ENCODE results near the gene SECISBP2L.

The SECISBP2L gene

DNA sequence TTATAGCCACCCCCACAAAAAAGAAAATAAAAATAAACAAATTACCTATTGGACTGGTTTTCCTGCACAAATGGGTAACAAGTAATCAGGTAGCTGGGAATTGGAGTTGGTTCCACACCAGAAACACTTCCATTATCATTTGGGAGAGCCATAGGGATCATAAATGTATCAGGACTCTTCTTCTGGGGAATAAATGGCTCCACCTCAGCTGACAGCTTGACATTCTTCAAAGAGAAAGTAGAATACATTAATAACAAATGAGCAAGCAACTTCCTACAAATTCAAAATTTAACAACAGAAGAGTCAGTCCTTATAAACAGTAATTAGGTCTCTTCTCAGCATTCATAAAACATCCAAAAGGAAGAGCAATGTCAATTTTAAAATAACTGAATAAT is 8.7 kb downstream of the SECISBP2L start:
- no peak for DNase-seq (ENCODE audit: extremely low spot score)
- ChIA-PET CTCF (interaction anchor here (0.9 to 1.6 kb wide), 4 partner anchors 9 to 62 kb away, joined by 3 read pairs; partner anchors contain the start of gene SECISBP2L), POLR2A (no interaction called here)
- TF ChIP-seq, protein P1, sequence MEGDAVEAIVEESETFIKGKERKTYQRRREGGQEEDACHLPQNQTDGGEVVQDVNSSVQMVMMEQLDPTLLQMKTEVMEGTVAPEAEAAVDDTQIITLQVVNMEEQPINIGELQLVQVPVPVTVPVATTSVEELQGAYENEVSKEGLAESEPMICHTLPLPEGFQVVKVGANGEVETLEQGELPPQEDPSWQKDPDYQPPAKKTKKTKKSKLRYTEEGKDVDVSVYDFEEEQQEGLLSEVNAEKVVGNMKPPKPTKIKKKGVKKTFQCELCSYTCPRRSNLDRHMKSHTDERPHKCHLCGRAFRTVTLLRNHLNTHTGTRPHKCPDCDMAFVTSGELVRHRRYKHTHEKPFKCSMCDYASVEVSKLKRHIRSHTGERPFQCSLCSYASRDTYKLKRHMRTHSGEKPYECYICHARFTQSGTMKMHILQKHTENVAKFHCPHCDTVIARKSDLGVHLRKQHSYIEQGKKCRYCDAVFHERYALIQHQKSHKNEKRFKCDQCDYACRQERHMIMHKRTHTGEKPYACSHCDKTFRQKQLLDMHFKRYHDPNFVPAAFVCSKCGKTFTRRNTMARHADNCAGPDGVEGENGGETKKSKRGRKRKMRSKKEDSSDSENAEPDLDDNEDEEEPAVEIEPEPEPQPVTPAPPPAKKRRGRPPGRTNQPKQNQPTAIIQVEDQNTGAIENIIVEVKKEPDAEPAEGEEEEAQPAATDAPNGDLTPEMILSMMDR (IDR thresholded peaks at IDR 0.05; ENCODE audit: control extremely low read depth, extremely low read depth, low read depth, missing control alignments), result no peak

DNA sequence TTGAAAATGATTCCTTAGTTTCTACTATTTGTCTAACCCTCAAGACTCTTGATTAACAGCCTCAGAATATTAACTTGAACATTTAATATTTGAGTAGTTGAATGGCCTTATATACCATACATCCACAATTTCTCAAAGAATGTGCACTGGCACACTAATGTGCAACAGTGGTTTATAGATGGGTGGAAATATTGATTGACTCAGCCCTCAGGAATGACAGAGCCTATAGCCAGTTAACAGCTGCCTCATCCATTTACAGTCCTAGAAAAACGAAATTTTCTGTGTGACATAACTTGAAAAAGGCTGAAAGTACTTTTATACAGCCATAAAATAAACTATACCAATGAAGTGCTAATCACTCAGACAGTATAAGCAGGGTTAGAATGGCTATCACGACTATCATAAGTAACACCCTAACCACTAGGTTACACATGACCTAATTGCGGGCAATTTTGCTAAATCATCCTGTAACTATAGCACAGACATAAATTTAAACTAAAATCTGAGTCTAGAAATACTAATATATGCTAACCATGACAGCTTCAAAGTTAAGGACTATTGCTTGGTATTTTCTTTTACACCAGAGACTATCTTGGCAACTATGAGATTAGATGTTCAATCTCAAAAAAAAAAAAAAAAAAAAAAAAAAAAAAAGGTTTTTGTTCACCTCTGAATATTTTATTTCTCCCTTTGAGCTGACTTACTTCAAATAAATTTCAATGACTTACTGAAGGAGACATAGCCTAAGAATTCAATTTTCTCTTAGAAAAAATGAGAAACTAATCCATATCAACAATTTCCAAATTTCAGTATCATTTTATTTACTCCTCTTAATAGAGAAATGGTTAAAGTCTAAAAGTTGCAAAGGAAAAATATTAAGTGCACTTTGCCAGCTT is 9.3 kb downstream of the SECISBP2L start:
- ChIA-PET POLR2A (no interaction called here), CTCF (interaction anchor here (0.9 to 1.7 kb wide), 4 partner anchors 8 to 61 kb away, joined by 3 to 6 read pairs (median 3); partner anchors contain the start of gene SECISBP2L)
- no peak for DNase-seq (ENCODE audit: extremely low spot score)
- TF ChIP-seq, protein P1 (IDR thresholded peaks at IDR 0.05; ENCODE audit: control extremely low read depth, extremely low read depth, low read depth, missing control alignments), result no peak

DNA sequence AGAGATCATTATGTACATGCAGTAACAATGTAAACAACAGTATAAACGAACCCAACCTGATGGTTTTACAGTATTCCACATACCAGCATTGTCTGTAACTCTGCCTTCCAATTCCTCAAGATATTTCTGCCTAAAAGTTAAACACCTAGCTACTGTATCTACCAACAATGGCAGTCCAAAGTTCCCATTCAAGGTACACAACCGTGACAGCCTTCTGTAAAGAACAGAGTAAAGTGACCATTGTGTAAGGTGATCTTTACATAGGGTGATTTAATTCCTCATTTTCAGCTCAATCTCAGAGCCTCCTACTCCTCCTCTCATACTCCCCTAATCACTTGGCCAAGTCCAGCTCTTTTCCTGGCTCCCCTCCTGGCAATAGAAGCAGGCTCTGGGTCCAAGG is 10.4 kb downstream of the SECISBP2L start:
- no peak for DNase-seq (ENCODE audit: extremely low spot score)
- TF ChIP-seq, protein P1 (IDR thresholded peaks at IDR 0.05; ENCODE audit: control extremely low read depth, extremely low read depth, low read depth, missing control alignments), result no peak
- CTCF ChIA-PET, result interaction anchor here (1.6 to 1.7 kb wide), 2 partner anchors 9 to 60 kb away, joined by 3 to 6 read pairs; no protein-coding TSS in a partner anchor
- POLR2A ChIA-PET, result no interaction called here

DNA sequence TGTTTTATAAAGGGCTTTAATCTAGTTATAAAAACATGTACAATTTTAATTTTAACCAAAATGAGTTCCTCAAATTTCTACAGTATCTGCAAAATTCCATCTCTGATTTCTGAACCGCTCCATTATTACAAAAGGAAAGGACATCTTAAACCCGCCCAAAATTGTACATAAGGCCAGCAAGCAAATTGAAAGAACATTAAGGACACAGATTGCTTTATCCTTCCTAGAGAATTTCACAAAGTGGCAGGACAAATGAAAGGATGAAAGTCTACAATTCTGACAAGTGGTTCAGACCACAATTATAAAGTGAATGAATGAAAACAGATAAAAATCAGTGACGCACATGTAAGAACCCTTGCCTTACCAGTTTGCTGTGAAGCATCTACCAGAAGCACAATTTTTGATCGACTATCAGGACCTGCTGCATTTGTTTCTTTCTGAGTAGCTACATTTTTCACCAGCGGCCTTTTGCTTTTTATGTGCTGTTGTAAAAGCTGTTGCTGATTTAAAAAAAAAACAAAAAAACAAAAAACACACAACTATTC is 13.6 kb downstream of the SECISBP2L start:
- no peak for DNase-seq (ENCODE audit: extremely low spot score)
- POLR2A ChIA-PET, result no interaction called here
- TF ChIP-seq, protein P1 (IDR thresholded peaks at IDR 0.05; ENCODE audit: control extremely low read depth, extremely low read depth, low read depth, missing control alignments), result no peak
- CTCF ChIA-PET, result interaction anchor here (1.6 kb wide), 1 partner anchor 11 kb away, joined by 4 read pairs; no protein-coding TSS in a partner anchor

DNA sequence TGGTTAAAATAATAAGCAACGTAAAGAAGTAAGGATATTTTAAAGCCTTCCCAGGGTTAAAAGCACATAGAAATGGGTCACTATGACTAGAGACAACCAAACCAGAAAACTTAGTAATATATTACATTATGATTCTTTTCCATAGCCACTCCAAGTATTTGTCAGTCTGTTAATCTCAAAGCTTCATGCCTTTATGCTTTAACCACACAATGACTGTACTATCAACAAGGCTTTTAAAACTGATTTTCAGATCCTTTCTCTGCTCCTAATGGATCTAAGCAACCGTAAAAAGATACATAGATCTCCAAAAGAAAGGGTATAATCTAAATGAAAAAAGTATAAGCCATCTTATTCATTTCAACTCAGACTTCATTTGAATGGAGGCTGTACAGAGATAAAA is 14.4 kb downstream of the SECISBP2L start:
- ChIA-PET CTCF (no interaction called here), POLR2A (no interaction called here)
- no peak for DNase-seq (ENCODE audit: extremely low spot score)
- TF ChIP-seq, protein P1 (IDR thresholded peaks at IDR 0.05; ENCODE audit: control extremely low read depth, extremely low read depth, low read depth, missing control alignments), result no peak

DNA sequence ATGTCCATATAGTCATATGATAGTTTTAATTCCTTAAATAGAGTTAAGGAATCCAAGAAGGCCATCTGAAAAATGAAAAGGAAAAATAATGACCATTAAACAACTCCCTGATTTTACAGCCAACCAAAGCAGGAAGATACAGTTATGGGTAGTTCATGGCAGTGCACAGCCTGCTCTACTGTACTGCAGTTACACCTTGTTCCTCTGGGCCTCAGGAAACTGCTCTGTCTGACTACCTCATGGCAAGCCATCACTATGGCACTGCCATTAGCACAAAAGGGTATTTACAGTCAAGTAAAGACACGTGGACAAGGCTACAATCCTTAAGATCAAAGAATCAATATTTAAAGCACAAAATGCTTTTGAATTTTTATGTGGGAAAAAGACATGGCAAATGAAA is 19.5 kb downstream of the SECISBP2L start:
- POLR2A ChIA-PET, result no interaction called here
- no peak for DNase-seq (ENCODE audit: extremely low spot score)
- TF ChIP-seq, protein P1 (IDR thresholded peaks at IDR 0.05; ENCODE audit: control extremely low read depth, extremely low read depth, low read depth, missing control alignments), result no peak
- CTCF ChIA-PET, result no interaction called here
